Measurements from ENCODE around the gene MYRF. TPM values are rescaled to one million over a fixed set of nuclear protein-coding genes. Genes with fewer than 3 reads are reported as not detected.

The MYRF gene
- total and polyA plus RNA-seq, 9 of the 15 experiments (the other 6 are each of a cell fraction or from before 2014, with no cell fraction given): 2.3 to 25.8 (median 7.1) TPM

DNA sequence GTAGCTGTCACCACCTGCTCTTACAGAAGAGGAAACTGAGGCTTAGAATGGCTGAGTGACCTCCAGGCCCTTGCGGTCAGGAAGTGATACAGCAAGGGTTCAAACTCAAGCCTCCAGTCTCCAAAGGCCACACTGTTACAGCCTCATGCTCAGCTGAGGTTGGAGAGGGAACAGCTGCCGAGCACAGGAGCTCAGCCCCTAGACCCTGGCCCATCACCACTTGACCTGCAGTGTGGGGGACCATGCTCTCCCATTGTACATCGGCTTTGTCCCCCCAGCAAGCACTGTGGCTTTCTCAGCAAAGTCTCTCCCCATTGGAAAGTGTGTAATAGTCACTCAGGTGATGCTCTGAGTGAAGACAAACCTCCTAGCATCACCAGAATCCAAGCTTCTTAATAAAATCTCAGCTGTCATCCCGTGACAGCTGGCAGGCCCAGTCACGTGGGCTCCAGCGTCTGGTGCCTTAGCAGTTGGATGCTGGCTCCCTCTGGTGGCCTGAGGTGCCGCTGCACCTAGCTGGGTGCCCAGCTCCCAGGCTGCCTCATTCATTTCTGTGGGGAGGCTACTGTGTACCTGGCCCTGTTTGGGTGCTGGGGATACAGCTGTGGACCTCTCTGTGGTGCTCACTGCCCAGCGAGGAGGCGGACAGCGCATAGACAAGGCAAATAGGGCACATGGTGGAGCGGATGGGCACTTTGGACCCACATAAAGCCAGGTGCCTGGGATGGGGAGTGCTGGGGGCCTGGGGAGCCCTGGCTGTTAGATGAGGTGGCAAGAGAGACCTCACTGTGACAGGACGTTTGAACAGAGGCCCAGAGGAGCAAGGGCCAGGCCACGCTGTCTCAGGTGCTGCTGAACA is 19.1 kb upstream of the MYRF start (continued):
- peak; percentile 83 for TF ChIP-seq CBFA2T2 (conservative IDR thresholded peaks at IDR 0.05)
- TF ChIP-seq KDM1A (IDR thresholded peaks at IDR 0.05): peak in 1 of 2 experiments; percentile 82; a peak in 2 of 4 replicates
- TF ChIP-seq PHF21A (IDR thresholded peaks at IDR 0.05; ENCODE audit: borderline replicate concordance, low read depth): peak; percentile 93; the same call in 1 of the 2 replicates
- TF ChIP-seq YY1 (IDR thresholded peaks at IDR 0.05; ENCODE audit: borderline replicate concordance in 1 of 3, control insufficient read depth in 1 of 3, extremely low read depth in 1 of 3, insufficient read depth in 3 of 3, insufficient read length in 1 of 3, insufficient replicate concordance in 2 of 3, low read depth in 1 of 3, low read length in 2 of 3): peak in 1 of 3 experiments; percentile 37
- 0 out of 2 replicates have a peak, but pooled peaks have one; percentile 27 for TF ChIP-seq KLF16 (IDR thresholded peaks at IDR 0.05)
- TF ChIP-seq HCFC1 (IDR thresholded peaks at IDR 0.05; ENCODE audit: low read depth, low read length): peak; percentile 53; the same call in 1 of the 2 replicates
- TF ChIP-seq CEBPG (CRISPR knock-in tag; IDR thresholded peaks at IDR 0.05): peak; percentile 30; the same call in 1 of the 2 replicates
- TF ChIP-seq CEBPG (tag; conservative IDR thresholded peaks at IDR 0.05 in 1 of 2, IDR thresholded peaks at IDR 0.05 in 1 of 2): no peak
- TF ChIP-seq, protein P1, sequence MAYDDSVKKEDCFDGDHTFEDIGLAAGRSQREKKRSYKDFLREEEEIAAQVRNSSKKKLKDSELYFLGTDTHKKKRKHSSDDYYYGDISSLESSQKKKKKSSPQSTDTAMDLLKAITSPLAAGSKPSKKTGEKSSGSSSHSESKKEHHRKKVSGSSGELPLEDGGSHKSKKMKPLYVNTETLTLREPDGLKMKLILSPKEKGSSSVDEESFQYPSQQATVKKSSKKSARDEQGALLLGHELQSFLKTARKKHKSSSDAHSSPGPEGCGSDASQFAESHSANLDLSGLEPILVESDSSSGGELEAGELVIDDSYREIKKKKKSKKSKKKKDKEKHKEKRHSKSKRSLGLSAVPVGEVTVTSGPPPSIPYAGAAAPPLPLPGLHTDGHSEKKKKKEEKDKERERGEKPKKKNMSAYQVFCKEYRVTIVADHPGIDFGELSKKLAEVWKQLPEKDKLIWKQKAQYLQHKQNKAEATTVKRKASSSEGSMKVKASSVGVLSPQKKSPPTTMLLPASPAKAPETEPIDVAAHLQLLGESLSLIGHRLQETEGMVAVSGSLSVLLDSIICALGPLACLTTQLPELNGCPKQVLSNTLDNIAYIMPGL (CRISPR knock-in tag; IDR thresholded peaks at IDR 0.05): peak; percentile 58; the same call in 1 of the 2 replicates
- TF ChIP-seq, protein P2, sequence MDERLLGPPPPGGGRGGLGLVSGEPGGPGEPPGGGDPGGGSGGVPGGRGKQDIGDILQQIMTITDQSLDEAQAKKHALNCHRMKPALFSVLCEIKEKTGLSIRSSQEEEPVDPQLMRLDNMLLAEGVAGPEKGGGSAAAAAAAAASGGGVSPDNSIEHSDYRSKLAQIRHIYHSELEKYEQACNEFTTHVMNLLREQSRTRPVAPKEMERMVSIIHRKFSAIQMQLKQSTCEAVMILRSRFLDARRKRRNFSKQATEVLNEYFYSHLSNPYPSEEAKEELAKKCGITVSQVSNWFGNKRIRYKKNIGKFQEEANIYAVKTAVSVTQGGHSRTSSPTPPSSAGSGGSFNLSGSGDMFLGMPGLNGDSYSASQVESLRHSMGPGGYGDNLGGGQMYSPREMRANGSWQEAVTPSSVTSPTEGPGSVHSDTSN (CRISPR knock-in tag; IDR thresholded peaks at IDR 0.05; ENCODE audit: low read depth): no peak
- TF ChIP-seq, protein P2 (tag; conservative IDR thresholded peaks at IDR 0.05; ENCODE audit: low read depth): peak; percentile 70
- TF ChIP-seq, protein P3, sequence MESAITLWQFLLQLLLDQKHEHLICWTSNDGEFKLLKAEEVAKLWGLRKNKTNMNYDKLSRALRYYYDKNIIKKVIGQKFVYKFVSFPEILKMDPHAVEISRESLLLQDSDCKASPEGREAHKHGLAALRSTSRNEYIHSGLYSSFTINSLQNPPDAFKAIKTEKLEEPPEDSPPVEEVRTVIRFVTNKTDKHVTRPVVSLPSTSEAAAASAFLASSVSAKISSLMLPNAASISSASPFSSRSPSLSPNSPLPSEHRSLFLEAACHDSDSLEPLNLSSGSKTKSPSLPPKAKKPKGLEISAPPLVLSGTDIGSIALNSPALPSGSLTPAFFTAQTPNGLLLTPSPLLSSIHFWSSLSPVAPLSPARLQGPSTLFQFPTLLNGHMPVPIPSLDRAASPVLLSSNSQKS (CRISPR knock-in tag; IDR thresholded peaks at IDR 0.05): no peak
- TF ChIP-seq EP300 (IDR thresholded peaks at IDR 0.05; ENCODE audit: low read length): 0 out of 2 replicates have a peak, but pooled peaks have one; percentile 29
- TF ChIP-seq WHSC1 (IDR thresholded peaks at IDR 0.05; ENCODE audit: low read length): no peak
- no peak for TF ChIP-seq E2F3 (CRISPR knock-in tag; IDR thresholded peaks at IDR 0.05)
- TF ChIP-seq MEIS2 (IDR thresholded peaks at IDR 0.05; ENCODE audit: partially characterized antibody): peak; percentile 81
- TF ChIP-seq HDAC2 (IDR thresholded peaks at IDR 0.05): 0 out of 2 replicates have a peak, but pooled peaks have one; percentile 31
- TF ChIP-seq, protein P4, sequence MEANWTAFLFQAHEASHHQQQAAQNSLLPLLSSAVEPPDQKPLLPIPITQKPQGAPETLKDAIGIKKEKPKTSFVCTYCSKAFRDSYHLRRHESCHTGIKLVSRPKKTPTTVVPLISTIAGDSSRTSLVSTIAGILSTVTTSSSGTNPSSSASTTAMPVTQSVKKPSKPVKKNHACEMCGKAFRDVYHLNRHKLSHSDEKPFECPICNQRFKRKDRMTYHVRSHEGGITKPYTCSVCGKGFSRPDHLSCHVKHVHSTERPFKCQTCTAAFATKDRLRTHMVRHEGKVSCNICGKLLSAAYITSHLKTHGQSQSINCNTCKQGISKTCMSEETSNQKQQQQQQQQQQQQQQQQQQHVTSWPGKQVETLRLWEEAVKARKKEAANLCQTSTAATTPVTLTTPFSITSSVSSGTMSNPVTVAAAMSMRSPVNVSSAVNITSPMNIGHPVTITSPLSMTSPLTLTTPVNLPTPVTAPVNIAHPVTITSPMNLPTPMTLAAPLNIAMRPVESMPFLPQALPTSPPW (CRISPR knock-in tag; IDR thresholded peaks at IDR 0.05): no peak
- TF ChIP-seq SRF (CRISPR knock-in tag; IDR thresholded peaks at IDR 0.05): peak in 1 of 2 experiments; percentile 46; a peak in 1 of 4 replicates
- TF ChIP-seq SREBF2 (CRISPR knock-in tag; IDR thresholded peaks at IDR 0.05): no peak

All from K562 (cell line).